NCI-H1048 (cell line): ENCODE data around the gene DIP2C.
"Not testable (repeated sequence)": the region's sequence is repeated elsewhere in the genome, so short reads cannot be mapped to it uniquely, and the experiment has no call there.

Source experiments
- DNase-seq: peaks from one replicate; lab custom pipeline; 2025; lab: John Stamatoyannopoulos, UW

DIP2C gene

DNA sequence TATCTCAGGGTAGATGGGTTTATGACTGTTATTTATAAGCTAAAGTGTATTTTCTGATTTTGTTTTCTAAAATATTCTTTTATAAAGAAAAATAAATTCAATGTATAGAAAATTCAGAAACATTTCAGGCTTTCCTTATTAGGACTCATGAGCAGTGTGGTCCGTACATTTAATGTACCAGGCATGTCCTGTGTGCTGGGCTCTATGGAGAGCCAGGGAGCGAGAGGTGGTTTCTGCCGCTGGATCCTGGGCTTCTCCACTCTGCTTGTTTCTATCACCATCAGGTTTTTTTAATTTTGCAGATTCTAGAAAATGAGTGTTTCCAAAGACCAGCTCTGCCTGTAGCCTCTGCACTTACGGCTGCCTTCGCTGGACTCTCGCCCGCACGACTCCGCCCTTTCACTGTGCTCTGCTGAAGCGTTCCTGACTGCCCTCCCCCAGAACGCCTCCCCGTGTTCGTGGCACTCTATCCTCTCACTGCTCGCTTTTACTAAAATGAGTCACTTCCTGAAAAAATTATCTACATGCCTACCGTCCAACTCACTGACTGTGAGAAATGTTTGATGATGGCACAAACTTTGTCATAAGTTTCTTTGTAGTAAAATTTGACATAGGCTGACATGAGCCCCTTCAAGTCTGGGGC, 365.7 kb downstream of the DIP2C start:
- DNase-seq: no peak

DNA sequence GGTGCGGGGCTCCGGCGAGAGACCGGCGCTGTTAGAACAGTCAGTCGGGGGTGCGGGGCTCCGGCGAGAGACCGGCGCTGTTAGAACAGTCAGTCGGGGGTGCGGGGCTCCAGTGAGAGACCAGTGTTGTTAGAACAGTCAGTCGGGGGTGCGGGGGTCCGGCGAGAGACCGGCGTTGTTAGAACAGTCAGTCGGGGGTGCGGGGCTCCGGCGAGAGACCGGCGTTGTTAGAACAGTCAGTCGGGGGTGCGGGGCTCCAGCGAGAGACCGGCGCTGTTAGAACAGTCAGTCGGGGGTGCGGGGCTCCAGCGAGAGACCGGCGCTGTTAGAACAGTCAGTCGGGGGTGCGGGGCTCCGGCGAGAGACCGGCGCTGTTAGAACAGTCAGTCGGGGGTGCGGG, 366.4 kb downstream of the DIP2C start:
- not testable (repeated sequence) for DNase-seq

DNA sequence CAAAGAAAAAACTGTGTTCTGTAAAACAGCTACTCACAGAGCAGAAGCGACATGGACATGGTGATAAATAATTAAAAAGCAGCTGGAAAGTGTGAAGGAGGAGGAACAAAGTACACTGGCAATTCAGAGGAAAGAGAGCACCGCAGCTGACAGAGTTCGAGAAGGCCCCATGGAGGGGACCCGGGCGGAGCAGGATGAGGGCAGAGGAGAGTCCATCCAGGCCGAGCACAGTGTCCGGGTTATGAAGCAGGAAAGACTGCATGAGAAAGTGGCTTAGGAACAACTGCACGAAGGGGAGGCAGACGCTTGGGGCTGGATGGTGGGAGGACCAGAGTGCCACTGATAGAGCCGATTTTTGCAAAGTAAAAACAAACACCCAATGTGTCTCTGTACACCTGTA, 368.7 kb downstream of the DIP2C start:
- no peak for DNase-seq

DNA sequence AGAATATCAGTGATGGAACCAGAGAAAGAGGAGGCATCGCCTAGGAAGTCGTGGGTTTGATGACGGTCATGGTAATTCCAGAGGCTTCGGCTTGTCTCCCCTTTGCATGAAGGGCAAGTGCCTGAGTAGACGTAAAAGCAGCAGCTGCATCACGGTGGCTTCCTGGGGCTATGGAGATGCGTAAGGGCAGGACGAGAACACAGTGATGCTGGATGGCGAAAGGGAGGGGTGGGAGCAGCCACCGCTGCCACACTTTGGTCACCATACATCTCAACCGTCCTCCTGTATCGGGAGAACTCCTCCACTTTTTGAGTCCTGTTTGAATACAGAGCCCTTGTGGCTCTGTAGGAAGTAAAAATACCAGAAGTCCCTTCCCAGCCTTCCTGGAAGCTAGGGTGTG, 371.5 kb downstream of the DIP2C start:
- no peak for DNase-seq

DNA sequence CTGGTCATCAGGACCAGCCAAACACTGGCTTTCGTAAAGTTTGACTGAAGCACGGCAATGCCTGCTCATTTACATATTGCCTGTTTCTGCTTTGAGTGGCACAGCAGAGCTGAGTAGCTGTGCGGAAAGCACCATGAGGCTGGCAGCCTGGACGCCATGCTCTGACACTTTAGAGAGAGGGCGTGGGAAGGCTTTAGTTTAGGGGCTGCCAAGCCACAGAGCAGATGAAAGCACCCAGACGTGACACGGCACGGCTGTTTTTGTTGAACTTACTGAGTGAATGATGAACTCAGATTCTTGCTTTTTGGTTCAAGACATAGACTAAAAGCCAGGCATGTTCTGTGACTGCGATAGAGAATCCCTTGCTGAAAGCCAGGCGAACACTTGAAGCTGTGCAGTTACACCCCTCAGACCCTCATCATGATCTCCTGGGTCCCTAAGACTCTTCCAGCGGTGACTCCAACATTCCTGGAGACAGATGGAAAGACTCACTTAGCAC, 372.1 kb downstream of the DIP2C start:
- no peak for DNase-seq

DNA sequence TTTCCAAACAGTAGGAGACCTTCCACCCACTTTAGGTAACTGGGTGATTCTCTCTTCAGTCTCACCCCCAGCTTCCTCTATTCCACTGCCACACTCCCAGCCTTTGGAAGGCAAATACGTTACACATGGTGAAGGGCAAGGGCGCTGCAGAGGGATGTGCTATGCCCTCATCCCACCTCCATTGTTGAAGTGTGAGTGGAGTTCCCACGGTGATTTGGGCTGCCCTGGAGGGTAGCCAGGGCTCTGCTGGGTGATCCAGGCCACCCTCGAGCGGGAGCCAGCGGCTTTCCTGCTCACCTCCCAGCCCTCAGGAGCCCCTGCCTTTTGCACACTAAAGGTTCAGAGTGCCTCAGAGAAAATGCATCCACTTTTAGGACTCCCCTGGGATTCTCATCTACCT, 373.1 kb downstream of the DIP2C start:
- no peak for DNase-seq

DNA sequence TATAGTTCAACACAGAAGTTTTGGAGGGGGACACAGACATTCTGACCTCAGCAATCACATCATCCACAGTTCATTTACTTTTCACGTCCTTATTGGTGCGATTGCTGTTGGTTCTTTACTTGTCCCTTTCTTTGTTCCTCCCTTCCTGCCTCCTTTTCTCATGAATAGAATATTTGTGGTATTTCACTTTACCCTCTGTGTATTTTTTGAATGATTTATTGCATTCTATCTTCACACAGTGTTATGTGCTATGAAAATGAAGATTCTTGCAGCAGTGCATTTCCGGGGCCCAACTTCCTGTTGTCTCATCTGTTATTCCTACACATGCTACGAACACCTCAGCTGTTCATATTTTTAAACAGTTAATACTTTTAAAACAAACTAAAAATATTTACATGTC, 374.6 kb downstream of the DIP2C start:
- no peak for DNase-seq

DNA sequence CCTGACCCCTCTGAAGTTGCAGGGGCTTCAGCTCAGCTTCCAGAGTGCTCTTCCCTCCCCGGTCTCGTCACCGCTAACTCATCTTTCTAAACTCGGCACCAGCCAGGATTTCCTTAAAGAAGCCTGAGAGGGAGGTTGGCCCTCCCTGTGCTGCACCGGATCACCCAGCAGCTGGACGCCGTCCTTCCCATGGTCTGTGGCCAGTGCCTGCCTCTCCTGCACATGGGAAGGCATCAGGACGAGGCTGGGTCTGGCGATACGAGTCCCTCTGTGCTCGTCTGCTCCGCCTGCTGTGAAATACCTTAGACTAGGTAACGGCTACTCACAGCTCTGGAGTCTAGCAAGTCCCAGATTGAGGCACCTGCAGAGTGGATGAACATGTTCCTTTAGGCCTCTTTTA, 375.1 kb downstream of the DIP2C start:
- no peak for DNase-seq

DNA sequence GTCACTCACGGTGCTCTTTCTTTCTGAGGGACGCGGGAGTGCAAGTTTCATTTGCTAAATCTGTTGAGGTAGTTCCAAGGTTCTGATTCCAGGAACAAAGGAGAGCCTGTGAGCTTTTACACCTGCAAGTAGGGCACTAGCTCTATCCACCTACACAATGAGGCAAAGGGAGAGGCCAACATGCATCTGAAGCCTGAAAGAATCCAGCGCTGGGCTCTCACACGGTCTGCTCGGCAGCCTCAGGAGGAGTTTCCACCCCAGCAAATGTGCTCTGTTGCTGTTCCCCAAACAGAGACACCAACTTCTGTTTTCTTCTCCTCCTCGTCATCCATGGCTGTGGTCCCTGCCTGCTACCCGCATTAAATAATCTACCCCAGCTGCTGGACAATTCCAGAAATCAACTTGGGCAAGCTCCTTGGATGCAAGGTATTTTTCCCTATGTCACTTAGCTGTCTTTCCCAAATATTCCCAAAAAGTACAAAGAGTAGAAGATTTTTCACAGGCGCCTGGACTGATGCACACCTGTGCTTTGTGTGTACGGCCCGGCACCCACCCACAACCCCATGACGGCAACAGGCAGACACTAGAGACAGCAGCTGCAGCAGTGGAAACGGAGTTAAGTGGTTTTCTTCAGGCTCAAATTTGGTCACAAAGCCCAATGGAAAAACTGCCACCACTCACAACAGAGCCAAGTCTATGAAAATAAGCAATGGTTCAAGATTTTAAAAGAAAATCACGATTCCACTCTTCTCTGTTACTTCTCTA, 377.4 kb downstream of the DIP2C start:
- no peak for DNase-seq

DNA sequence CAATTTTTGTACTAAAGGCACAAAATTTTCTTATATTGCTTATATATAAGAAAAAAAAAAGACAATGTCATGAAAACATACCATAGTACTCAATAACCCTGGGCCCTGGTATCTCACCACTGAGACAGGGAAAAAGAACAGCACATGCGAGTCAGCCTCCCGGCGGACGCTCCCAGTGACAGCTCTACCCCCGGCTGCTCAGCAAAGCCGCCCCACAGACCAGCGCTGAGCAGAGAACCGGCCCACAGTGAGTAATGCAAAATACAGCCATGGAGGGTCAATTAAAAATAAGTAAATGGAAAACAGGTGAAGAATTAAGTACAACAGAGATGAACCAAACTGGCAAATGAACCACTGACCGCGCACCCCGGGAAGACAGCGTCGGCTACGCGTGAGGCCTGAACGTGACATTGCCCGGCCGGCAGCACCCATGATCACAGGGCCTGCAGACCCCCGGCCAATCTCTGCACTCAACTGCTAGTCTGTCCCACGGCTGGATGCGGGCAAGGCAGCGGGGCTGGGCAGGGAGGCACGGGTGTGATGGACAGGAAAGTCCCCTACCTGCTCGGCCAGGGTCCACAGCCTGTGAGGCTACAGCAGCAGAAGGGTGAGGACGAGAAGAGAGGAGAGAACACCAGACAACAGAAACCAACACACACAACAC, 378.4 kb downstream of the DIP2C start:
- DNase-seq: no peak

DNA sequence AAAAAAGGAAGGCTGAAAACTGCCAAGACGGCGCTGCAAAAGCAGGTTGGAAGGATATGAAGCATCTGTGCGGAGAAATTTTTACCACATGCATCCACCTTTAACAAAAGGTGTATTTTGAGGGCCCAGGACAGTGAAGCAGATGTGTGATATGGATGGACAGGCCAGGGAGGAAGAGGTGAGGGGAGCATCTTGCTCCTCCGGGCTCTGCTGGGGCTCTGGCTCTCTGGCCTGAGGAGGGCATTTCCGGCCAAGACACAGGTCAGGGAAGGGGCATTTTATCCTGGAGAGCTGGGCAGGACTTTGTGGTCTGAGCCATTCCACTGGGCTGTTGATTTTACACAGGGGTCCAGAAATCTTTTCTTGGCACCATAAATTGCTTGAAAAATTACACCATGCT, 379.1 kb downstream of the DIP2C start:
- DNase-seq: no peak

DNA sequence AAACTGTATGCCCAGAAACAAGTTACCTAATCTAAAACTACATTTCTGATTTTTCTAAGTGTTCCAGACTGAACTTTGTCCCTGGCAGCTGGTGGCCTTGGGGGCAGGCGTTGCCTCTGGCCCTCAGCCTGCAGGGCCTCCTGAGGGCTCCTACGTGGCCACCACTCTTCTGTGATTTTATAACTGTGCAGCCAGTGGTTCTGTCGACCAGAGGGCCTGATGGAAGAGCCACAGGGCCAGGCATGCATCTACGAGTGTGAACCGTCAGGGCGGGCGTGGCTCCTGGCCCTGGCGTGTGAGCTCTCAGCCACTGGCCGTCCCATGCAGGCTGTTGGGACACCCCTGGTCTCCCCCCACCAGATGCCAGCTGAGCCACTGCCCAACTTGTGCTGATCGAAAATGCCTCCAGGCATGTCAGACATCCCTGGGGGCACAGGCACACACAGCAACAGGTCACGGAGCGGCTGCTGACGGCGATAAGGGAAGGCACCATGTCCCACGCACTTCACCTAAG, 380.8 kb downstream of the DIP2C start:
- DNase-seq: no peak

DNA sequence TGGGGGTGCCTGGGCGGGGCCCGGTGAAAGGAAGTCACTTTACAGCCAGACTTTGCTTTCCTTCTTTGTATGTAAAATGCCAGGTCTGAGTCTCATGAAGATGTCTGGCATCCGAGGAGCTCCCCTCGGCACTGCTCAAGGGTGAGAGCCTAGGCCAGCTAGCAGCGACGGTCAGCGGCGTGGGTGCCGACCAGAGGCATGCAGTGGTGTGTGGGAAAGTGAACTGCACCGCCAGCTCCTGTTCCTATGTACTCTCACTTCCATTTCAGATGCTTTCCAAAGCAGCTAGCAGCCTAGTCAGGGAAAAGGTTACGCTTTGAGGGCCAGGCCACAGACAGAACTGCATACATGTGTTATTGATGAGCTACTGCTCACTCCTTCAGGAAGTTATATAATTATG, 381.4 kb downstream of the DIP2C start:
- no peak for DNase-seq

DNA sequence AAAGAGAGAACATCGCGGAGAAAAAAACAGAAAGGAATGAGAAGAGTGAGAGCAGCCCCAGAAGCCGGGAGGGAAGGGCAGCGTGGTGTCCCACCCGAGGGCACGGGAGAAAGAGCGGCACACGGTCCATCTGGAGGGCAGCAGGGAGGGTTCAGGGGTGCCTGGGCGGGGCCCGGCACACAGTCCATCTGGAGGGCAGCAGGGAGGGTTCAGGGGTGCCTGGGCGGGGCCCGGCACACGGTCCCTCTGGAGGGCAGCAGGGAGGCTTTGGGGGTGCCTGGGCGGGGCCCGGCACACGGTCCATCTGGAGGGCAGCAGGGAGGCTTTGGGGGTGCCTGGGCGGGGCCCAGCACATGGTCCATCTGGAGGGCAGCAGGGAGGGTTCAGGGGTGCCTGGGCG, 381.8 kb downstream of the DIP2C start:
- DNase-seq: no peak

DNA sequence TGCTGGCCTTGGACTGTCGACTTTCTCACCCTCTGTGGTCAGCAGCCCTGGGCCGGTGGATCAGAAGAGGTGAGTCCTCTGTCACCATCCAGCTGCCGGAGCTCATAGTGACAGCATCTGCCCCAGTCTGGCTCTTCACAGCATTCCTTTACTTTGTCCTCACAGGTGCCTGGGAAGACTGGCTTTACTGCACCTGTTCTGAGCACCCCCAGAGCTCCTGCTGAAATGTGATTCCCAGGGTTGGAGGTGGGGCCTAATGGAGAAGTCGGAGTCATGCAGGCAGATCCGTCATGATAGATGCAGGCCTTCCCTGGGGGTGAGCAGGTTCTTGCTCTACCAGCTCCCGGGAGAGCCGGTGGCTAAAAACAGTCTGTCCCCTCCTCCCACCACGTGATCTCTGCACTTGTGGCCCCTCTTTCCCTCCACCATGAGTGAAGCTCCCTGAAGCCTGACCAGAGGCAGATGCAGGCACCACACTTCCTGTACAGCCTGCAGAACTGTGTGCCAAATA, 382.7 kb downstream of the DIP2C start:
- DNase-seq: no peak

DNA sequence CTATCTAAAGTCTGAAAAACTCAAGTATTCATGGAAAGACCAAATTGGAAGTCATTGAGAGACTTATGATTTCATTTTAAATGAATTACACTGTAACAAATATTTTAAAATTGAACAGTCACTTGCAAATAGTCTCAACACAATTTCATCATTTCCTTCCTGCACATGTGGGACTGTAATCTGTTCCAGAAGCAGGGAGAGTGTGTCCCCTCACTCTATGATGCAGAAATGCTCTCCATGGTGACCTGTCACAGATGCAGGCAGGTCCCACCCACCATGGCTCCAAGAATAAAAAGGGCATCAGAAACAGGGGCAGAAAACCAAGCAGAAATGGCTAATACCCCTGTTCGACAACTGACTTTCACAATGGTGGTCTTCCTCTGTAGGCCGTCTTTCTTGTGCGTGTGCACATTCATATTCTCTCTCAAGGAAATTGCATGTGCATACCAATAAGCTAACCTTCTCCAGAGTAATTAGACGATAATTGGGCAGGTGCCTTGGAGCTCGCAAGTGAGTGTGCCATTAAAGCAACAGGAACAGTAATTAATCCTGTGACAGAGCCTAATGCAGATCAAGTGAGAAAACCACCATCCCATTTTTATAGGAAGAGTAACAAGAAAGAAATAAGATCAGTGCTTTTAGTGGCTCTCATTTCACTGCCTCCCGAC, 383.3 kb downstream of the DIP2C start:
- DNase-seq: no peak

DNA sequence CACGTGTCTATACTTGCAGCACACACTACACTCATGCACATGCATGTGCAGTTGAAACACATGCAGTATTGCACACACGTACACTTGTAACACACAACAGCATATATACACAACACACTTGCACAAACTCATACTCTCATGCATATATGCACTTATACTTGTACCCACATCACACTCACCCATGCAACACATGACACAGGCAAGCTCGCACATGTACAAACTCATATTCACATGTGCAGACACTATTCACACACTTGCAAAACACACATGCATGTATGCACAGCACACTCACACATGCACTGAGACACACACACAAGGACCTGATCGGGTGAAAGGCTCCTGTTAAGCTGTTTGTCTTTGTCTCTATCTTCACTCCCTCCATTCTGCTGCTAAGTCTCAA, 384.4 kb downstream of the DIP2C start:
- DNase-seq: no peak

DNA sequence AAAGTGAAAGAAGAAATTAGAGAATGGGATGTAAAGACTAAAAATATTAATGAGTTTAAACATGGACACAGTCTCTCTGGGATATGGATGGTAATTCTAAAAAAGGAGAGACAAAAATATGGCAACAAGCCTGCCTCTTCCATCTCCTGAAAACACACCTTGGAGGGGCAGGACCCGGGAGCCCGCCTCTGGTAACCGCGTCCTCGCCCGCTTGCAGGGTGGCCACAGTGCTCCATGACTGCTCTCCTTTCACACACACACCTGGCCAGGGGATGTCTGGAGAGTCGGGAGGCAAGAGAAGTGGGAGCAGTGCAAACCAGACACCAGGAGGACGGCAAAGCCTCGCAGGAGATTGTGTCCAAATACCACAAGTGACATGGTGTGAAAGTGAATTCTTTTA, 387.9 kb downstream of the DIP2C start:
- DNase-seq: no peak

DNA sequence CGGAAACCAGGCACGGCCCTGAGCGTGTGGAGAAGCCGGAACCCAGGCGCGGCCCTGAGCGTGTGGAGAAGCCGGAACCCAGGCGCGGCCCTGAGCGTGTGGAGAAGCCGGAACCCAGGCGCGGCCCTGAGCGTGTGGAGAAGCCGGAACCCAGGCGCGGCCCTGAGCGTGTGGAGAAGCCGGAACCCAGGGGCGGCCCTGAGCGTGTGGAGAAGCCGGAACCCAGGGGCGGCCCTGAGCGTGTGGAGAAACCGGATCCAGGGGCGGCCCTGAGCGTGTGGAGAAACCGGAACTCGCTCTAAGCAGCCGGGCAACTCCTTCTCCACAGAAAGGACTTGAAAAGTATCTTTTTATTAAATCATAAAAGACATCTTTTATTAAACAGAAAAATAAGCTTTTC, 388.9 kb downstream of the DIP2C start:
- not testable (repeated sequence) for DNase-seq

DNA sequence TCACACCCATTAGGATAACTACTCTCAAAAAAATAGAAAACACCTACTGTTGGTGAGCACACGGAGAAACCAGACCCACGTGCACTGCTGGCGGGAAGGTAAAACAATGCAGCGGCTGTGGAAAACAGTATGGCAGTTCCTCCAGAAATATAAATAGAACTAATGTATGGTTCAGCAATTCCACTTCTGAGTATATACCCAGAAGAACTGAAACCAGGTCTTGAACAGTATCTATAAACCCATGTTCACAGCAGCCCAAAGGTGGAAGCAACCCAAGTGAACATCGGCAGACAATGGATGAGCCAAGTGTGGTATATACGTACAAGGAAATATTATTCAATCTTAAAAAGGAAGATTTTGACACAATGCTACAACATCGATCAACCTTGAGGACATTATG, 389.5 kb downstream of the DIP2C start:
- DNase-seq: no peak

DNA sequence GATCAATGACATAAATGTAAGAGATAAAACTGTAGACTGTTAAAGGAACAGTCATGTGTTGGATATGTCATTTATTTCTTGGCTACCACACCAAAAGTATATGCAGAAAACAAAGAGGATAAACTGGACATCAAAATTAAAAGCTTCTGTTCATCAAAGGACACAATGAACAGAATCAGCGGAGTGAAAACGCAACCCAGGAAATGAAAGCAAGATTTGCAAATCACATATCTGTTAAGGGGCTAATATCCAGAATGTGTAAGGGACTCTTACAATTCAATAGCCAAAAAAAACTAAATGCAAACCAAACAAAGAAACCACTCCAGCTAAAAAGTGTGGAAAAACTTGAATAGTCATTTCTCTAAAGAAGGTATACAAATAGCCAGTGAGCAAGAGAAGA, 390.0 kb downstream of the DIP2C start:
- no peak for DNase-seq

DNA sequence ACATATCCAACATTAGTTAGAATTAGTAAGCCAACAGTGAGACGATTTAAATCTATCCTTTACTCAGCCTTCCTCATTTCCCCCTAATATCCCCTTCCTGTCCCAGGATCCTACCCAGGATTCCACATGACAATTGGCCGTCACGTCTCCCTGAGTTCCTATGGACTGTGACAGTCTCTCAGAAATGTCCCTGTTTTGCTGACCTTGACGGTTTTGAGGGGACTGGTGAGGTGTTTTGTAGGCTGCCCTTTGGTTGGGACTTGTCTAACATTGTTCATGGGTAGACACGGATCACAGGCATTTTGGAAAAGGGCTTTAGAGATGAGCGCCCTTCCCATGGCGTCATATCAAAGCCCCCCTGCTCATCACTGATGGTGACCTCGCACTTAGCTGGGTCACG, 391.4 kb downstream of the DIP2C start:
- no peak for DNase-seq
